AG09309 (cell line): Measurements from ENCODE around the gene C2CD3.

Source experiments
- DNase-seq: peaks from one replicate; pipeline ENCODE4 v3.0.0-alpha.2; 2010; ENCODE audit warnings: low read depth
- H3K4me3 ChIP-seq: 2 replicates; pipeline ENCODE4 v1.5.1; 2011; ENCODE audit warnings: mild to moderate bottlenecking, low read depth, low read length, moderate library complexity; ENCODE audit not compliant: control insufficient read depth
- CTCF ChIP-seq: IDR thresholded peaks from 2 replicates; pipeline ENCODE4 v1.5.1; 2011; ENCODE audit warnings: mild to moderate bottlenecking, low read depth, low read length, inconsistent platforms; ENCODE audit not compliant: insufficient read depth, control insufficient read depth; ENCODE audit errors: missing control alignments

C2CD3 gene

GRCh38 chr11:74169738-74170458 is 904 bp downstream of the C2CD3 start:
- TF ChIP-seq CTCF = no peak
- no peak for DNase-seq
- H3K4me3 ChIP-seq = peak overlapping the region; percentile 90

GRCh38 chr11:74168838-74169237 is 2.0 kb downstream of the C2CD3 start:
- H3K4me3 ChIP-seq = no peak overlapping the region
- DNase-seq = no peak
- no peak for TF ChIP-seq CTCF

GRCh38 chr11:74162681-74163467 is 7.9 kb downstream of the C2CD3 start:
- no peak overlapping the region for H3K4me3 ChIP-seq
- no peak for TF ChIP-seq CTCF
- no peak for DNase-seq

GRCh38 chr11:74159642-74160041 is 11.2 kb downstream of the C2CD3 start:
- TF ChIP-seq CTCF = no peak
- H3K4me3 ChIP-seq = no peak overlapping the region
- no peak for DNase-seq

GRCh38 chr11:74157169-74157568 is 13.6 kb downstream of the C2CD3 start:
- no peak overlapping the region for H3K4me3 ChIP-seq
- no peak for TF ChIP-seq CTCF
- no peak for DNase-seq

- H3K4me3 ChIP-seq = no peak overlapping the region
- no peak for TF ChIP-seq CTCF
- DNase-seq = no peak
Measured at GRCh38 chr11:74154620-74155281, 16.1 kb downstream of the C2CD3 start.
